CD4-positive, alpha-beta memory T cell (primary cell): ENCODE data around the gene FAM83F. TPM values are rescaled to one million over a fixed set of nuclear protein-coding genes. Genes with fewer than 3 reads are reported as not detected.
"Not testable (repeated sequence)": the region's sequence is repeated elsewhere in the genome, so short reads cannot be mapped to it uniquely, and the experiment has no call there.

Experiments used
- CTCF ChIA-PET: fragments of 350-600 bp; sonication (Branson Sonifier 250); formaldehyde crosslinking; loops from one replicate; lab custom pipeline; 2021; ENCODE audit warnings: inconsistent platforms; ENCODE audit not compliant: partially characterized antibody; lab: Charles Lee
- POLR2A ChIA-PET: fragments of 350-600 bp; sonication (Branson Sonifier 250); formaldehyde crosslinking; loops from one replicate; lab custom pipeline; 2021; ENCODE audit not compliant: partially characterized antibody; lab: Charles Lee
- DNase-seq, 5 donors: peaks; one replicate each; pipeline versions ENCODE4 v3.0.0 to v3.0.0-alpha.2; 2020 to 2022; ENCODE audit warnings: mixed read lengths in 1 of 5
- H3K27ac ChIP-seq: one replicate; pipeline ENCODE4 v1.7.0; 2013; ENCODE audit warnings: low read depth, low read length
- H3K27me3 ChIP-seq: 2 replicates; pipeline ENCODE4 v1.7.0; 2013; ENCODE audit warnings: mild to moderate bottlenecking, low read length, moderate library complexity; ENCODE audit not compliant: insufficient read depth
- H3K36me3 ChIP-seq: 2 replicates; pipeline ENCODE4 v1.7.0; 2013; ENCODE audit warnings: mild to moderate bottlenecking, low read length, moderate library complexity; ENCODE audit not compliant: insufficient read depth
- H3K4me1 ChIP-seq: 2 replicates; pipeline ENCODE4 v1.7.0; 2013; ENCODE audit warnings: mild to moderate bottlenecking, low read length, moderate library complexity; ENCODE audit not compliant: insufficient read depth
- H3K4me3 ChIP-seq, 2 donors: one replicate each; pipeline ENCODE4 v1.7.0; 2013; ENCODE audit warnings: low read length in 2 of 2, mild to moderate bottlenecking in 1 of 2
- H3K9me3 ChIP-seq, 2 donors: one replicate each; pipeline ENCODE4 v1.7.0; 2013; ENCODE audit warnings: low read length in 2 of 2, control low read depth in 1 of 2; ENCODE audit not compliant: control insufficient read depth in 1 of 2
- H3K27ac Mint-ChIP-seq, 7 donors: one replicate each; pipeline ENCODE4 v1.8.0; 2020 to 2021; ENCODE audit warnings: mixed read lengths in 7 of 7, mild to moderate bottlenecking in 6 of 7, inconsistent platforms in 3 of 7, moderate library complexity in 3 of 7
- H3K27me3 Mint-ChIP-seq, 2 donors: one replicate each; pipeline ENCODE4 v1.8.0; 2020 to 2021; ENCODE audit warnings: mixed read lengths in 2 of 2
- H3K36me3 Mint-ChIP-seq, 2 donors: one replicate each; pipeline ENCODE4 v1.8.0; 2020 to 2021; ENCODE audit warnings: mixed read lengths in 2 of 2, inconsistent platforms in 1 of 2, mild to moderate bottlenecking in 1 of 2
- H3K4me1 Mint-ChIP-seq, 4 donors: one replicate each; pipeline ENCODE4 v1.8.0; 2020 to 2021; ENCODE audit warnings: mixed read lengths in 4 of 4, mild to moderate bottlenecking in 1 of 4
- H3K4me3 Mint-ChIP-seq, 8 donors: one replicate each; pipeline ENCODE4 v1.8.0; 2020 to 2021; ENCODE audit warnings: mixed read lengths in 8 of 8, mild to moderate bottlenecking in 7 of 8, moderate library complexity in 6 of 8, inconsistent platforms in 3 of 8
- H3K9me3 Mint-ChIP-seq, 8 donors: one replicate each; pipeline ENCODE4 v1.8.0; 2020 to 2021; ENCODE audit warnings: mixed read lengths in 8 of 8, mild to moderate bottlenecking in 5 of 8, inconsistent platforms in 3 of 8, moderate library complexity in 1 of 8
- intact Hi-C: fragments of 100-400 bp; cut with micrococcal nuclease; formaldehyde crosslinking; loops from one replicate; pipeline ENCODE4 v1.15.1; 2023
- polyA plus RNA-seq, 2 donors: library from polyadenylated mRNA; unstranded; fragments of 300-500 nt; fragmentation: Illumina TruSeq; gene quantifications; one replicate each; pipeline ENCODE4 v1.2.3, GENCODE V29; 2021
- total RNA-seq, 2 experiments: library from RNA; stranded (reverse); gene quantifications; one replicate each; pipeline ENCODE4 v1.2.3, GENCODE V29; 2021

Gene FAM83F
- total and polyA plus RNA-seq, 4 experiments from 2014 or later: 0.29 TPM; not detected in 3

- Histone ChIP-seq H3K27me3 (peaks cover 25% of the 10 kb centered on the region), H3K9me3 (no peaks in the 10 kb centered on the region), H3K4me1 (peaks cover 11% of the 10 kb centered on the region), H3K36me3 (no peaks in the 10 kb centered on the region), H3K27ac (no peak overlapping the region), H3K4me3 (no peak overlapping the region)
- H3K27me3 Mint-ChIP-seq: peaks cover 24 to 30% of the 10 kb centered on the region in 2 donors
- CTCF ChIA-PET: no interaction called here
- peaks cover 5 to 9% (median 6%) of the 10 kb centered on the region in 4 donors for H3K4me1 Mint-ChIP-seq
- H3K4me3 Mint-ChIP-seq: peak overlapping the region in 2 of 8 donors; percentile 2 to 57
- no peaks in the 10 kb centered on the region for H3K36me3 Mint-ChIP-seq
- no peak for DNase-seq
- peaks cover 0 to 8% (median 0%) of the 10 kb centered on the region in 8 donors for H3K9me3 Mint-ChIP-seq
- POLR2A ChIA-PET: interaction anchor here (0.6 kb wide), 1 partner anchor 14 kb away, joined by 3 read pairs; no protein-coding TSS in a partner anchor
- H3K27ac Mint-ChIP-seq: peak overlapping the region in 2 of 7 donors; percentile 10 to 39
- intact Hi-C loops: no loop called here
Measured at GRCh38 chr22:39992088-39992826, 2.5 kb upstream of the FAM83F start.

GRCh38 chr22:39992894-39993293 is 1.9 kb upstream of the FAM83F start:
- H3K4me1 ChIP-seq: peaks cover 11% of the 10 kb centered on the region
- CTCF ChIA-PET, H3K27ac ChIP-seq, H3K36me3 Mint-ChIP-seq, H3K4me1 Mint-ChIP-seq, DNase-seq, intact Hi-C loops, H3K9me3 ChIP-seq, H3K9me3 Mint-ChIP-seq, H3K36me3 ChIP-seq, H3K4me3 ChIP-seq: not testable (repeated sequence)
- Mint-ChIP-seq H3K27ac (peak overlapping the region in 1 of 7 donors; percentile 10), H3K27me3 (peaks cover 27 to 33% of the 10 kb centered on the region in 2 donors), H3K4me3 (peak overlapping the region in 1 of 8 donors; percentile 2)
- POLR2A ChIA-PET: interaction anchor here (0.6 kb wide), 1 partner anchor 14 kb away, joined by 3 read pairs; no protein-coding TSS in a partner anchor
- peaks cover 27% of the 10 kb centered on the region for H3K27me3 ChIP-seq

GRCh38 chr22:39994041-39994565 is 651 bp upstream of the FAM83F start:
- Mint-ChIP-seq H3K9me3 (peaks cover 0 to 8% (median 0%) of the 10 kb centered on the region in 8 donors), H3K27ac (peak overlapping the region; percentile 15 to 77 (median 64)), H3K27me3 (peaks cover 27 to 40% of the 10 kb centered on the region in 2 donors), H3K36me3 (no peaks in the 10 kb centered on the region), H3K4me3 (peak overlapping the region; percentile 19 to 84 (median 71)), H3K4me1 (peaks cover 5 to 9% (median 6%) of the 10 kb centered on the region in 4 donors)
- Histone ChIP-seq H3K4me1 (peaks cover 11% of the 10 kb centered on the region), H3K27ac (no peak overlapping the region), H3K27me3 (peaks cover 27% of the 10 kb centered on the region), H3K9me3 (no peaks in the 10 kb centered on the region), H3K36me3 (no peaks in the 10 kb centered on the region), H3K4me3 (no peak overlapping the region)
- ChIA-PET POLR2A (interaction anchor here (0.8 to 1.5 kb wide), 3 partner anchors 14 to 73 kb away, joined by 3 to 7 read pairs (median 3); no protein-coding TSS in a partner anchor), CTCF (interaction anchor here (0.8 to 1.1 kb wide), 2 partner anchors 29 to 38 kb away, joined by 3 read pairs; no protein-coding TSS in a partner anchor)
- DNase-seq: peak; percentile 47 to 83 (median 61)
- intact Hi-C loops: no loop called here

GRCh38 chr22:39995393-39996252 is 869 bp downstream of the FAM83F start:
- no peak for DNase-seq
- H3K9me3 ChIP-seq: no peaks in the 10 kb centered on the region
- peak overlapping the region; percentile 35 to 50 (median 48) for H3K4me3 Mint-ChIP-seq
- peaks cover 11% of the 10 kb centered on the region for H3K4me1 ChIP-seq
- peaks cover 0 to 5% (median 0%) of the 10 kb centered on the region in 8 donors for H3K9me3 Mint-ChIP-seq
- H3K36me3 Mint-ChIP-seq: no peaks in the 10 kb centered on the region
- no peaks in the 10 kb centered on the region for H3K36me3 ChIP-seq
- no peak overlapping the region for H3K27ac ChIP-seq
- ChIA-PET POLR2A (no interaction called here), CTCF (interaction anchor here (1.4 kb wide), 1 partner anchor 29 kb away, joined by 4 read pairs; no protein-coding TSS in a partner anchor)
- intact Hi-C loops: no loop called here
- no peak overlapping the region for H3K27ac Mint-ChIP-seq
- no peak overlapping the region for H3K4me3 ChIP-seq
- H3K27me3 ChIP-seq: peaks cover 26% of the 10 kb centered on the region
- H3K4me1 Mint-ChIP-seq: peaks cover 5 to 9% (median 6%) of the 10 kb centered on the region in 4 donors
- peaks cover 23 to 37% of the 10 kb centered on the region in 2 donors for H3K27me3 Mint-ChIP-seq

GRCh38 chr22:39996732-39997131 is 2.0 kb downstream of the FAM83F start:
- no peak for DNase-seq
- CTCF ChIA-PET: interaction anchor here (1.0 to 1.4 kb wide), 2 partner anchors 28 to 462 kb away, joined by 3 to 4 read pairs; no protein-coding TSS in a partner anchor
- Mint-ChIP-seq H3K9me3 (peaks cover 0 to 5% (median 0%) of the 10 kb centered on the region in 8 donors), H3K27me3 (peaks cover 21 to 33% of the 10 kb centered on the region in 2 donors), H3K4me3 (peak overlapping the region in 2 of 8 donors; percentile 13 to 17), H3K4me1 (peaks cover 5 to 9% (median 6%) of the 10 kb centered on the region in 4 donors), H3K27ac (no peak overlapping the region), H3K36me3 (no peaks in the 10 kb centered on the region)
- no peaks in the 10 kb centered on the region for H3K36me3 ChIP-seq
- no peaks in the 10 kb centered on the region for H3K9me3 ChIP-seq
- peaks cover 11% of the 10 kb centered on the region for H3K4me1 ChIP-seq
- H3K27ac ChIP-seq: no peak overlapping the region
- POLR2A ChIA-PET: no interaction called here
- intact Hi-C loops: no loop called here
- H3K4me3 ChIP-seq: no peak overlapping the region
- peaks cover 23% of the 10 kb centered on the region for H3K27me3 ChIP-seq

GRCh38 chr22:39997421-39997820 is 2.7 kb downstream of the FAM83F start:
- no peaks in the 10 kb centered on the region for H3K9me3 ChIP-seq
- CTCF ChIA-PET: interaction anchor here (1.0 to 1.4 kb wide), 2 partner anchors 27 to 463 kb away, joined by 3 to 4 read pairs; no protein-coding TSS in a partner anchor
- intact Hi-C loops: no loop called here

More at GRCh38 chr22:39997421-39997820, 2.7 kb downstream of the FAM83F start:
- POLR2A ChIA-PET: no interaction called here
- peak overlapping the region in 1 of 7 donors; percentile 41 for H3K27ac Mint-ChIP-seq
- Histone ChIP-seq H3K4me1 (peaks cover 11% of the 10 kb centered on the region), H3K27ac (no peak overlapping the region), H3K36me3 (no peaks in the 10 kb centered on the region), H3K4me3 (no peak overlapping the region), H3K27me3 (peaks cover 23% of the 10 kb centered on the region)
- no peak for DNase-seq
- H3K27me3 Mint-ChIP-seq: peaks cover 21 to 33% of the 10 kb centered on the region in 2 donors
- peaks cover 0 to 2% (median 0%) of the 10 kb centered on the region in 8 donors for H3K9me3 Mint-ChIP-seq
- H3K4me3 Mint-ChIP-seq: no peak overlapping the region
- no peaks in the 10 kb centered on the region for H3K36me3 Mint-ChIP-seq
- peaks cover 5 to 9% (median 6%) of the 10 kb centered on the region in 4 donors for H3K4me1 Mint-ChIP-seq
